Inflammatory macrophage treated with lipopolysaccharide for 1 hour (primary cell): ENCODE measurements around the gene YIPF2.
"Not testable (repeated sequence)": the region's sequence is repeated elsewhere in the genome, so short reads cannot be mapped to it uniquely, and the experiment has no call there.

Source experiments
- DNase-seq, 2 donors: peaks; one replicate each; pipeline ENCODE4 v3.0.0-alpha.2; 2020 to 2022

Gene YIPF2

GRCh38 chr19:10908380-10908960, 20.0 kb downstream of the YIPF2 start:
- DNase-seq = no peak

- DNase-seq = no peak
These were observed 20.5 kb downstream of the YIPF2 start for GRCh38 chr19:10907925-10908324.

DNA sequence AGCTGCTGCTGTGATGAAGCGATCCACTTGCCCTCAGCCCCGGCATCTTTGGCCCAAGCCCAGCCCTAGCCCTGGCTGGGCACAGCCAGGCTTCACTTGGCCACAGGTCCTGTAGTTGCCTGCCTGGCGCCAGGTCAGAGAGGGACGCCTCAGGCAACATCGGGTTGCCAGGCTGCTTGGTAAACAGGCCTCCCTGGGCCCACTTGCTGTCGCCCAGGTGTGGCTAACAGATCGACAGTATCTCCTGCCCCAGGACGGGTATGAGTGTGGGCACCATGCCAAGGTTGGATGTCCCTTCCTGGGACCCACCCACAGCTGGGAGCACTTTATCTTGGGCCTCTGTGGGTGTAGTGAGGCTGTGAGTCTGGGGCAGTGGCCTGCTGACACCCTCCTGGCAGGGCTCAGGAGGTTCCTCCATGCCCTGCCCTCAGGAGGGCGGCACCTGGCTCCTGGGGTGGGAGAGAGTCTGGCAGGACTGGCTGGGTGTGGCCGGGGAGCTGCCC, 29.2 kb downstream of the YIPF2 start:
- DNase-seq = no peak

GRCh38 chr19:10898633-10899032, 29.8 kb downstream of the YIPF2 start:
- no peak for DNase-seq

DNA sequence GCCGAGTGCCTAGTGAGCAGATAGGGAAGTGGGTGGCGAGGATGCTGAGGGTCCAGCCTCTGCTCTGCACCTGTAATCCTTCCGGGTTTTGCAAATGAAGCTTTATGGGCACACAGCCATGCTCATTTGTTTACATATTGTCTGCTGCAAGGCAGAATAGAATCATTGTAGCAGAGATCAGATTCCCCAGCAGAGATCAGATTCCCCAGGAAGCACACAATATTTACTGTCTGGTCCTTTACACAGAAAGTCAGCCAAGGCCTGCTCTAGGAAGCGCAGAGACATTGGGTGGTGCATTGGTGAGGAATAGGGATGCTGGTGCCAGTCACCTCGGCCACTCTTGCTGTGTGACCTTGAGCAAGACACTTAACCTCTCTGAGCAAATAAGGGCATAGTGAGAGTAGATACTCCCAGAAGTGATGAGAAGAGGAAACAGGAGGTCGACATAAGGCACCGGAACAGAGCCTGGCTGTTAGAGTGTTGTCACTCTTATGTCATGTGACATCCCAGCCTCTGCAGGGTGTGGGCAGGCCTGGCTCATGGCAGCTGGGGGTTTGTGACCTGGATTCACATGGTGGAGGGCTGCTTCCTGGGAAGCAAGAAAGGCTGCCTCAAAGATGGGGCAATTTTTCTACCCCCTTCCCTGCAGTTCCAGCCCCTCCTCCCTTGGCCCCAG, 31.4 kb downstream of the YIPF2 start:
- DNase-seq = peak; percentile 24 to 60

- DNase-seq = no peak
These were observed 32.5 kb downstream of the YIPF2 start for GRCh38 chr19:10895920-10896319.

GRCh38 chr19:10895363-10895762, 33.1 kb downstream of the YIPF2 start:
- no peak for DNase-seq

DNA sequence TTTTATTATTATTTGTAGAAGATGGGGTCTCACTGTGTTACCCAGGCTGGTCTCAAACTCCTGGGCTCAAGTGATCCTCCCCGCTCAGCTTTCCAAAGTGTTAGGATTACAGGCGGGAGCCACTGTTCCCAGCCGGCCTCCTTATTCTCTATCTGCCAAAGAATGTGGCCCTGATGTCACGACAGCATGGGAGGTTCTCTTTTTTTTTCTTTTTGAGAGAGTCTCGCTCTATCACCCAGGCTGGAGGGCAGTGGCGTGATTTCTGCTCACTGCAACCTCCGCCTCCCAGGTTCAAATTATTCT, 33.6 kb downstream of the YIPF2 start:
- DNase-seq = no peak

- no peak for DNase-seq
These were observed 36.2 kb downstream of the YIPF2 start for GRCh38 chr19:10892256-10892655.

- no peak for DNase-seq
These were observed 36.9 kb downstream of the YIPF2 start for GRCh38 chr19:10891405-10892086.

DNA sequence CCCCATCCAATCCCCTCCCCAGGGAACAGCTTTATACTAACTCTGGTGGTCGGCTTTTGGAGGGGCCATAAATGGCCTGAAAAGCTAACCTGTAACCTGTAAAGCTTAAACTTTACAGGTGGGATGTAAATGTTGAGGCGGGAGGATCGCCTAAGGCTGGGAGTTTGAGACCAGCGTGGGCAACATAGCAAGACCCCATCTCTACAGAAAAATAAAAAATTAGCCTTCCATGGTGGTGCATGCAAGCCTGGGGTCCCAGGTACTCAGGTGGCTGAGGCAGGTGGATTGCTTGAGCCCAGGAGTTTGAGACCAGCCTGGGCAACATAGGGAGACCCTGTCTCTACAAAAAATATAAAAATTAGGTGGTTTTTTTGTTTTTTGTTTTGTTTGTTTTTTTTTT, 38.6 kb downstream of the YIPF2 start:
- no peak for DNase-seq

DNA sequence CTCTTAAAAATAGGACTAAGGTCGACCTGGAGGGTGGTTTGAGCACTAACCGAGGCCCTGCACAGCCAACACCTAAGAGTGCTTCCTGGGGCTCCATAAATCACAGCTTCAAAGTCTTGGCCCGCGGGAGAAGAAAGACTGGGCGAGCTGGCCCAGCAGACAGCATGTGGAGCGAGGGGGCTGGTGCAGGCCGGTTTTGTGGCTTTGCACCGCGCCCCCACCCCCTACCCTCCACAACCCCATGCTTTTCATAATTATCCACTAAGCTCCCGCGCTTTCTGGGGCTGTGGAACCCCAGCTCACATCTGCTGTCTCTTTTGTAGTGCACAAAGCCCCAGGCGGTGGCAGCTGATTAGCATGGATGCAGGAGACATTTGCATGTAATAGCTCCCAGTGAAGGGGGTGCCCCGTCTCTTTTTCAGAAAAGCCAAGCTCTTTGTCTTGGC, 40.0 kb downstream of the YIPF2 start:
- no peak for DNase-seq

DNA sequence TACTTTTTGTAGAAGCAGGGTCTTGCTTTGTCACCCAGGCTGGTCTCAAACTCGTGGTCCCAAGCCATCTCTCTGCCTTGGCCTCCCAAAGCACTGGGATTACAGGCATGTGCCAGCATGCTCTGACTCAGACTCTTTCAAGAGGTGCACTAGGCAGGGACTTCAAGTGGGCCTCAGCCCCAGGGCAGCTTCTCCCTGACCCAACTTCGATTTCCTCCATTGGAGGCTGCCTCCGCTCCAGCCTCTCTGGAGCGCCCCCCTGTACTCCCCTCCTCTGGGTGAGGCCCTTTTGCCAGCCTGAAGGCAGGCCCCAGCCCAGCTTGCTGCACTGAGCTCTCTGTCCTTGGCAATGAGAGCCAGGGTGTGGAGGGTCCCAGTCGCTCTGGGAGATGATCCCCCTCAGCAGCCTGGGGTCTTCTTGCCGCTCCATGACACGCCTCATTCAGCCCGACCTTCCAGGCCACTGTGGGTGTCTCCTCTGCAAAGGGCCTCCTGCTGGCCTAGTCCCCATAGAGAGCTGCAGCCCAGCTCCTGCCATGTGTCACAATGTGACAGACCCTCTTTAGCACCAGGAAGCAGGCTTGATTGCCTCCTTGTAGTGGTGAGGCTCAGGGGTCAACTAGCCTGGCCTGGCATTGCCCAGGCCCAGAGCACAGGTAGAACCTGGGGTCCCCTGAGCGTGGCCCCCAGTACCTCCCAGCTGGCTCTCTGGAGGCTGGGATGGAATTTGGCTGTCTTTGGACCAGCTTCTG, 40.6 kb downstream of the YIPF2 start:
- DNase-seq = no peak

GRCh38 chr19:10885201-10886169, 43.0 kb downstream of the YIPF2 start:
- DNase-seq = no peak

- DNase-seq = no peak
These were observed 44.2 kb downstream of the YIPF2 start for GRCh38 chr19:10884274-10884673.

DNA sequence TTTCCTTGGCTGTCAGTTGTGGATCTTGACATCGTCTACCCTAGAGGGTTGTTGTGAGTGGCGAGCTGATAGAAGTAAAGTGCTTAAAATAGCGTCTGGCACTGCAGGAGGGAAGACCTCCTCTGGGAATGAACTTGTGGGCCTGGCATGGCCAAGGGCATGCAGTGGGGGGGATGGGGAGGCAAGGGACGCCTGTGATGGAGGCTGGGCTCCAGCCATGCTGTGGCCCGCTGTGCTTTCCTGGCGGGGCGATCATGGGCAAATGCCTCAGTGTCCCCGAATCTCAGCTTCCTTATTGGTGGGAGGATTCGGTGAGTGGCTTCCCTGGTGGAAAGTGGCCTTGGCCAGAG, 46.4 kb downstream of the YIPF2 start:
- DNase-seq = no peak

DNA sequence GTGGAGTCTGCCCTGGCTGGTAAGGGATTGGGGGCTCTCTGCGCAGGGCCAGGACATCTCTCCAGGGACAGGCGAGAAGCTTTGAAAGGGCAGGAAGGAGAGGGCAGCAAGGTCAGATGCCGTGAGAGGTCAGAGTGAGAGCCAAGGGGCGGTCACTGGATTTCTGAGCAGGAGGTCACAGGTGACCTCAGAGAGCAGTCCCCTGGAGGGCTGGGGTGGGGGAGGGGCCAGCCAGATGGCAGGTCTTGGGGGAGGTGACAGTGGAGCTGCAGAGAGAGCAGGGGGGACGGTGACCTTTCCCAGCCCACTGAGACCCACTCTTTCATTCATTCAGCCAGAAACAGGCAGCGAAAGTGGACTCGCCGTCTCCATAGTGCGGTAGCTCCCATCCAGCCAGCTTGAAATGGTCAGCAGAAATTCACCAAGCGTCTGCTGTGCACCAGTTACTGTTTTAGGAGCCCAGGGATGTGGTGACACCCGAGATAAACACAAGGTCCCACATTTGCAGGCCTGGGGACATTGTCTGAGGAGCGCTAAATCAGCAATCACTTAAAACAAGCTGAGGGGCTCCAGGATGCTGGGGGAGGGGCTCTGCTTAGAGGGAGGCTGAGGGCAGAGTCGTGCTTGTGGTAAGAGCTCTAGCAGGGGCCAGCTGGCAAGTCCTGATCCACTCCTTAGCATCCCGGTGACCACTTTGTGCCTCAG, 46.9 kb downstream of the YIPF2 start:
- DNase-seq = no peak

GRCh38 chr19:10878253-10878652, 50.2 kb downstream of the YIPF2 start:
- DNase-seq = no peak

DNA sequence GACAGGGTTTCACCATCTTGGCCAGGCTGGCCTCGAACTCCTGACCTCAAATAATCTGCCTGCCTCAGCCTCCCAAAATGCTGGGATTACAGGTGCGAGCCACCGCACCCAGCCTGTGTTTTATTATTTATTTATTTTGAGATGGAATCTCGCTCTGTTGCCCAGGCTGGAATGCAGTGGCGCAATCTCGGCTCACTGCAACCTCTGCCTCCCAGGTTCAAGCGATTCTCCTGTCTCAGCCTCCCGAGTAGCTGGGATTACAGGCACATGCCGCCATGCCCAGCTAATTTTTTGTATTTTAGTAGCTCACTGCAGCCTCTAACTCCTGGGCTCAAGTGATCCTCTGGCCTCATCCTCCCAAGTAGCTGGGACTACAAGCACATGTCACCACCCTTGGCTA, 50.8 kb downstream of the YIPF2 start:
- not testable (repeated sequence) for DNase-seq

- peak; percentile 46 to 70 for DNase-seq
These were observed 51.8 kb downstream of the YIPF2 start for GRCh38 chr19:10876459-10877240.

GRCh38 chr19:10874024-10874423, 54.4 kb downstream of the YIPF2 start:
- no peak for DNase-seq
